HL-60 (cell line): ENCODE data around the gene COQ10A.

Experiments
- CTCF ChIP-seq: IDR thresholded peaks from one replicate; pipeline ENCODE4 v1.5.1; 2011; ENCODE audit warnings: low read length, control low read depth, inconsistent platforms; ENCODE audit not compliant: insufficient read depth
- POLR2AphosphoS5 ChIP-seq: IDR thresholded peaks from 2 replicates; pipeline ENCODE4 v1.6.1; 2012; ENCODE audit warnings: low read depth
- SPI1 ChIP-seq: IDR thresholded peaks from 2 replicates; pipeline ENCODE4 v1.6.1; 2012; ENCODE audit warnings: low read depth, mild to moderate bottlenecking, borderline replicate concordance

- TF ChIP-seq CTCF, result no peak
- TF ChIP-seq SPI1, result no peak
- no peak for TF ChIP-seq POLR2AphosphoS5
These were observed 38.3 kb downstream of the COQ10A start for GRCh38 chr12:56304872-56305590.
